Measurements from ENCODE around the gene TPRKB.
"Not testable (repeated sequence)": the region's sequence is repeated elsewhere in the genome, so short reads cannot be mapped to it uniquely, and the experiment has no call there.

Gene TPRKB

DNA sequence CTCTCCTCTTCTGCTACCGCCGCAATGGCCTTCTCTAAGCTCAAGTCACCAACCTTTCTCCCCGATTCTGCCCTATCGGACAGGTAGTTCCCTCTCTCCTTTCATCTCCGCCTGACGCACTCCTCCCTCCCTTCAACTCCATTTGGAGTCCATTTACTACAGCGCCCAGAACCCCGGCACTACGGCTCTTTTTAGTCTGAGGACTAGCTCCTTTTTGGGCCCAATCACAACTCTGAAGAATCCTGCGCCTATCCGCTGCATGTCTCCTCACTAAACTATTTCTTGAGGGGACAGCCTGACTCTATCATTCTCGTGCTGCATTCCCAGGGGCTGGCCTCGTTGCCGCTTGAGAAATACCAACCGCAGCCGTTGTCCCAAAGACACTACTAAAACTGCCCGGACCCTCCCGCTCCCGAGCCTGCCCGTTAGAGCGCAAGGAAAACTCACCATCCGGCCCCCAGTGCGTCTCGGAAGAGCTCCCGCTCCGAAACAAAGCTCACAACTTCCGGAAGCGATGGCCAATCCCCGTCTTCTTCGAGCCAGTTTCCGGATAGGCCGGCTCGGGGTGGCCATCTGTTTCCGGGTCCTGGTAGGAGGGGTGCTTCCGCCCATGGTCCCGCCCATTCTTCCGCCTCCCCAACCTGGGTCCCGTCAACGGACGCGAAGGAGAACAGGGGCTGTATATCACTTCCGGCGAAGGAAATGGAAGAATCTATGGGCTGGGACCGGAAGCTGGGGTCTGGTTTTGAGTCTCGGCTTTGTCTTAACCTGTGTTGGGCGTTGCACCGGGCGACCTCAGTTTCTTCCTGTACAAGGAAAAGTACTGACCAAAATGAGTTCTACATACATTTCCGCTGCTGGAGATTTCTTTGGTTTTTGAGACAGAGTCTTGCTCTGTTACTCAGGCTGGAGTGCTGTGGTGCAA lies at the start of gene TPRKB:
Gene TPRKB, minus strand, starts transcription at position 491 of the 925 bp plus-strand sequence. CDS start 2,776 bp downstream, outside the sequence.
- peak; percentile 95 to 96 for DNase-seq

- DNase-seq, result not testable (repeated sequence)
Observed at GRCh38 chr2:73783883-73784282, 46.7 kb upstream of the TPRKB start, which contains the start of gene C2orf78. Gene C2orf78, plus strand, starts transcription at chr2:73784183. Its CDS starts 127 bp downstream, at chr2:73784310.

DNA sequence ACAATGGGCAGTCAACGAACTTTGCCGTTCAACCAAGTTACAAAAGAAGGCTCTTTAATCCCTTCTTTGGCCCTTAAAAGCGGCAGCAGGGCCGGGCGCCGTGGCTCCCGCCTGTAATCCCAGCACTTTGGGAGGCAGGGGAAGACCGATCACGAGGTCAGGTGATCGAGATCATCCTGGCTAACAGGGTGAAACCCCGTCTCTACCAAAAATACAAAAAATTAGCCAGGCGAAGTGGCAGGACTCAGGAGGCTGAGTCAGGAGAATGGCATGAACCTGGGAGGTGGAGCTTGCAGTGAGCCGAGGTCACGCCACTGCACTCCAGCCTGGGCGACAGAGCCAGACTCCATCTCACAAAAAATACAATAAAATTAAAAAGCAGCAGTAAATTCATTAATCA lies 46.3 kb upstream of the TPRKB start:
- not testable (repeated sequence) for DNase-seq

DNA sequence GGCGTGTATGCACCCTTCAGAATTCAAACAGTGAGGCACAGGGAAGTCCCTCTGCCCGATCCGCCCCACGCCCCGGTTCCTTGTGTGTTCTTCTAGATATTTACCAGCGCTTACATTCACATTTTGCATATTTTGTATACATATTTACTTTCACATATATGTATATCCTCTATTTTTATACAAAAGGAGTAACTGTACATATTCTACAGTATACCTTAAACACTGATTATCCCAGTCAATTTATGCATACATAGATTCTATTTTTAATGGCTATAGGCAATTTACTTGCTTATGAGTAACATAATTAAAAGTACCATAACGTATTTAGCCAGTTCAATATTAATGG lies 43.1 kb upstream of the TPRKB start:
- DNase-seq, result no peak

DNA sequence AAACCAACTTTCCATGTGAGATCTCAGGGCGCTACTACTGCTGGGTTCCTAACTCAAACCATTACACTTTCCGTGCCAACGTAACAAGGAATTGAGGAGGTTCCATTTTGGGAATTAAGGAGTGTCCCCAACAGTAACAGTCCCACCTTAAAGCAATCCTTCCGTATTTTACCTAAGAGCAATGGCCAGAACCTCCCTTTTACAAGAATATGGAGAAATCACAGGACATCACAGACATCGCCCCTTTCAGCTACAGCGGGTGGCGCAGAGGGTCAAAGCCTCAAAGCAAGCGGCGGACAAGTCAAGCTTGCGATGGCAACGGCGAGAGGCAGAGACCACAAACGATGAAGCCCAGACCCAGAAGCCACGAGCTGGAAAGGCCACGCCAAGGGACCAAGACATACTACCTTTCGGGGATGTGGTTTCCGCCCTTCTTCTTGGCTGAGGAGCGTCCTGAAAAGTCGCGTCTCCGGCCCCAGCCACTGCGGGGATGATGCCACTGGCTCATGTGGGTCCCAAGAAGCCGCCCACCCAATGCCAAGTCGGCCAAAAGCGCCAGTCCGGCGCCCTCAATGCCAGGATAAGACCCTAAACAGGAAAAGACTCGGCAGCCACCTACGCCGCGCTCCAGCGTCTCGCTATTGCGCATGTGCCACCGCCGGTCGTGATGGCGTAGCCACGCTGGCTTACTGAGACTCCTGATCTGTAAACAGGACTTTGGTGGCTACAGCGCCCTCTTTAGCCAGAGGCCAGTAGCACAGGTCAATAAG lies 42.5 kb upstream of the TPRKB start, which contains the start of gene DUSP11:
Gene DUSP11, minus strand, starts transcription at position 637 of the 770 bp plus-strand sequence. Its CDS starts 129 bp downstream, at position 508.
- DNase-seq, result peak; percentile 99

GRCh38 chr2:73778867-73779466 lies 41.8 kb upstream of the TPRKB start:
- not testable (repeated sequence) for DNase-seq

- DNase-seq, result no peak
Observed at GRCh38 chr2:73776869-73777519, 39.8 kb upstream of the TPRKB start.

DNA sequence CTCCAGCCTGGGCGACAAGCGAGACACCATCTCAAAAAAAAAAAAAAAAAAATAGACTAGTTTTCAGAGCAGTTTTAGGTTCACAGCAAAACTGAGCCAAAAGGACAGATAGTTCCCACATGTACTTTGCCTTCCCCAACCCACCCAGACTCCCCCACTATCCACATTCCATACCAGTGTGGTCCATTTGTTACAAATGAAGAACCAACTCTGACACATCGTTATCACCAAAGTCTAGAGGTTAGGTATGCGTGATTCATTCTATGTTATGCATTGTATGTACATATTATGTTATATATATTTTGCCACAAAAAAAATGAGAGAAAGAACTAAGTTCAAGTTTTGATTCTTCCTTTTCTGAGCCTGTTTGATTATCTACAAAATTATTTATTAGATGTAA lies 39.2 kb upstream of the TPRKB start:
- no peak for DNase-seq

- DNase-seq, result no peak
Observed at GRCh38 chr2:73772819-73773218, 35.7 kb upstream of the TPRKB start.

DNA sequence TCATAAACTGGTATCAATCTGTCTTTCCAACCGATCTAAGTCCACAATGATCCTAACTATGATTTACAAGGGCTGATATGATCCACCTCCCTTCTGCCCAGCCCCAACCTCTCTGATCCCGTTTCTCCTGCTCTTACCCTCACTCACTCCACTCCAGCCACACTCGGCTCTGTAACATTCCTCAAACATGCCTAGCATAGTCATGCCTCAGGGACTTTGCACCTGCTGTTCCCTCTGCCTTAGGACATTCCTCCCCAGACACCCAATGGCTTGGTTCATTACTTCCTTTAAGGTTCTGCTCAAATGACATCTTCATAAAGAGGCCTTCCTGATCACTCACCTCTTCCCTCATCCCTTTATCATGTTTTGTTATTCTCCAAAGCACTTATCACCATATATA lies 33.6 kb upstream of the TPRKB start:
- no peak for DNase-seq

DNA sequence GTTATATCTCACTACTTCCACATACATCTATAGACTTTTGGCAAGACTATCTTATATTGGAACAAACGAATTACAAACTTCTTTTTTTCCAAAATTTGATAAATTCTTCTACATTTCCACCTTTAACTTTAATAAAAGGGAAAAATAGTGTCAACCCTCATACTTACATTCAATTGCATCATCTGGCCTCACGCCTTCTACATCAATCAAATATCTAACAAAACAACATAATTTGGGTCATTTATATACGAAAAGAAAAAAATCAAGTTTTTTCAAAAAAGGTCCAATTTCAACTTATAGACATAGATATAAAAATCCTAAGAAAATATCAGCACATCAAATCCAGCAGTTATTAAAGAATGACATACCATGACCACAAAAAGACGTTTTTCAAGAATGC lies 29.8 kb upstream of the TPRKB start:
- DNase-seq, result no peak

GRCh38 chr2:73766349-73766748 lies 29.2 kb upstream of the TPRKB start:
- no peak for DNase-seq

DNA sequence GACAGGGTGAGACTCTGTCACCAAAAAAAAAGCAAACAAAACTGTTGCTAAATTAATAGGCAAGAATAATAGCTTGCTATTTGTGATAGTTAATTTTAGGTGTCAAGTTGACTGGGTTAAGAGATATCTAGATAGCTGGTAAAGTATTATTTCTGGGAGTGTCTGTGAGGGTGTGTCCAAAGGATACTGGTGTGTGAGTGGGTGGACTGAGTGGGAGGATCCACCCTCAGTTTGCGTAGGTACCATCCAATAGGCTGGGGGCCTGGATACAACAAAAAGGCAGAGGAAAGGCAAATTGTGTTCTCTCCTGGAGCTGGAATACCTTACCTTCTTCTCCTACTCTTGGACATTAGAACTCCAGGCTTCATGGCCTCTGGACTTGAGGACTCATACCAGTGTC lies 27.8 kb upstream of the TPRKB start:
- no peak for DNase-seq

GRCh38 chr2:73762571-73762970 lies 25.4 kb upstream of the TPRKB start:
- DNase-seq, result no peak

- no peak for DNase-seq
Observed at GRCh38 chr2:73759904-73760303, 22.8 kb upstream of the TPRKB start.

DNA sequence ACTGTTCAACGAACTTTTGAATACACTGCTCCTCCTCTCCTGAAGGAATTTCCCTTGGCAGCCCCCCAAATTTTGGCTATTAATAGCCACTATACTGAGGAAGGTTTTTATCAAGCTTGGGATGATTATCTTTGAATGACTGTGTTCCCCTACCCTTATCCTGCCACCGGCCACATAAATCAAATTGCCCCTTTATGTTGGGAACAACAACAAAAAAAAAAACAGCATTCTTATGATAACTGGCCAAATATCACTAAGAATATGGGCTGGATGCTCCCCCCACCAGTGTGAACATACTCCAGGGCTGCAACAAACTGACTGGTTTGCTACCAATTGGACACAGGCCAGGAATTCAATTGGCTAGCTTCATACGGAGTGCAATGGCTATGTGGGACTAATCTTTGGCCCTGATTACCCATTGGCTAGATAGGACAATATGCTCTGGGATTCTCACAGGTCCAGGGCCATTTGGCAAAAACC lies 22.2 kb upstream of the TPRKB start:
- DNase-seq, result no peak

- DNase-seq, result not testable (repeated sequence)
Observed at GRCh38 chr2:73754332-73754731, 17.2 kb upstream of the TPRKB start.

GRCh38 chr2:73749314-73749713 lies 12.2 kb upstream of the TPRKB start:
- DNase-seq, result no peak

- no peak for DNase-seq
Observed at GRCh38 chr2:73746877-73747208, 9.7 kb upstream of the TPRKB start.

GRCh38 chr2:73746015-73746876 lies 9.1 kb upstream of the TPRKB start:
- DNase-seq, result no peak

DNA sequence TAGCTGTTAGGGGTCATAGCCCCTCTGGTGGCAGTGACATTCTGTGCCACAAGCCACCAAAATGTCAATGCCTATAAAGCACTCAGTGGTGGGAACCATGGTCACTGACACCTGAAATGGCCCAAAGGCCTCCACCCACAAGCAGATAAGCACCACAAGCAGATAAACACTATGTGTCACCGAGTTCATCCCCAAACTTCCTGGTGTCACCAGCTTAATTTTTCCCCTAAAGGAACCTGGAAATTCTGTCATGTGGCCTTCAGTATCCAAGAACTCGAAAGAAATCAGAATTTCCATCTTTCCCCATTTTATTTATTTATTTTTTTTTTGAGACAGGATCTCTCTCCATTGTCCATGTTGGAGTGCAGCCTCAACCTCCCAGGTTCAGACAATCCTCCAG lies 3.6 kb upstream of the TPRKB start:
- DNase-seq, result no peak

- no peak for DNase-seq
Observed at GRCh38 chr2:73739101-73739500, 2.0 kb upstream of the TPRKB start.
